GM18526 (cell line): Measurements from ENCODE around the gene RBCK1.

Experiments
- POLR2A ChIP-seq: IDR thresholded peaks from 3 replicates; pipeline ENCODE4 v1.6.1; 2011; ENCODE audit not compliant: insufficient read length; ENCODE audit errors: extremely low read depth

Gene RBCK1

GRCh38 chr20:434661-435419 lies 26.7 kb downstream of the RBCK1 start:
- TF ChIP-seq POLR2A = no peak

- no peak for TF ChIP-seq POLR2A
These were observed 27.5 kb downstream of the RBCK1 start for GRCh38 chr20:435558-435957.

DNA sequence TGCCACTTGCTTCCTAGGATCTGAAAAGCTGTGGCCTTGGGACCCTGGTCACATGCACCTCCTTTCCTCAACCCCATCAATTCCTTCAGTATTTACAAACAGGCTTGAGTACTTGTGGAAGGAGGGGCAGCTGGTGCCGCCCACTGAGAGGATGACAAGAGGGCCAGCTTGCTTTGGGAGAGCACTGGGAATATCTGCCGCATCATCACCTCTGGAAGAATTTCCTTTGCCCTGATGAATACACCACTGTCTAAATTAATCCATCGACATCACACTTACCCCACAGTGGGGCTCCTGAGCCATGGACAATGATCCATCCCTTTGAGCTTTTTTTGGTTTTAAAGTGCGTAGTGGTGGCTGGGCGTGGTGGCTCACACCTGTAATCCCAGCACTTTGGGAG lies 28.4 kb downstream of the RBCK1 start:
- no peak for TF ChIP-seq POLR2A

DNA sequence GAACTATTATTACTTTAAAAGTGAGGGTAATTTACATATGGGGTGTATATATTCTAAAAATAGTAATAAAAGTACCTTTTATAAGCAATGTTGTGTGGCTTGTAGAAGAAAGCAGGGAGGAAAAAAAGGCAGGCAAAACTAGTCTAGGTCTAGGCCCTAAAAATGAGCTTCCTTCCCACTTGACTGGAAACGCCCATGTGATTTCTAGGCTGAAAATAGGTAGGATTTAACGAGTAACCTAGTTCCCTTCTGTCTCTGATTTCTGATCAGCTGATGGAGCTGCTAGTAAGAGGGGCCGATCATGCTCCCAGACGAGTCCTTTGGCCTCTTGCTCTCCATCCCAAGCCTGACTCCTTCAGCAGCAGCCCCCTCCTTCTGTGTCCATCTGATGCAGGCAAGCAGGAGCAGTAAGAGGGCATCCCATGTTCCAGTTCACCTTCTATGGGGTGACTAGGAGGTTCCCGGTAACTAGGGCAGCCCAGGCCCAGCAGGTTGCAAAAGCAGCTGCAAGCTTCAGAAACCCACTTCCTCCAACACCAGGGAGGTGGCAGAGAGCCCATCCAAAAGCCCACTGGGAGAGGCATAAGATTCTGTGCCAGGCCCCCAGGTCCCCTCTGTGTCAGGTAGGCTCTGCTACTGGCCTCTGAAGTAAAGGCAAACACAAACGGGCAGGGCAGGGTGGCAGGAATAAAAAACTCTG lies 29.8 kb downstream of the RBCK1 start:
- no peak for TF ChIP-seq POLR2A

- no peak for TF ChIP-seq POLR2A
These were observed 30.7 kb downstream of the RBCK1 start for GRCh38 chr20:438571-439469.

GRCh38 chr20:440148-440547 lies 32.0 kb downstream of the RBCK1 start:
- TF ChIP-seq POLR2A = no peak

GRCh38 chr20:440636-441035 lies 32.5 kb downstream of the RBCK1 start:
- TF ChIP-seq POLR2A = no peak

GRCh38 chr20:443223-443775 lies 35.2 kb downstream of the RBCK1 start:
- TF ChIP-seq POLR2A = no peak

DNA sequence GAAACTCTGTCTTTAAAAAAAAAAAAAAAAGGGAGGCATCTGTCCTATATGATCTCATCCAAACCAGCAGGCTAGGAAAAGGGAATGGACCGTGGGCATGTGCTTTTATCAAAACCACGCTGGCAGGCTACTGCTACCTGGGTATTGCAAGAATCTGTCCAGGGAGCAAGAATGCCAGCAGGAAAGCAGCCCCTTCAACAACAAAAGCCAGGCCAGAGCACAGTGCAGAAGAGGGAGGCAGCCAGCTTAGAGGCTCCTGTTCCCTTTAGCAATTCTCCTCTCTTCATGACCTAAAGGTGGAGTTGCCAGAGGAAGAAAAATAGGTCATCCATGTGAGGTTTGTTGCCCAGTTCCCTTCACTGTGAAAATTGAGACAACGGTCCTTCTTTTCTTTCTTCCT lies 36.0 kb downstream of the RBCK1 start:
- TF ChIP-seq POLR2A = no peak

- no peak for TF ChIP-seq POLR2A
These were observed 36.8 kb downstream of the RBCK1 start for GRCh38 chr20:444862-445426.

DNA sequence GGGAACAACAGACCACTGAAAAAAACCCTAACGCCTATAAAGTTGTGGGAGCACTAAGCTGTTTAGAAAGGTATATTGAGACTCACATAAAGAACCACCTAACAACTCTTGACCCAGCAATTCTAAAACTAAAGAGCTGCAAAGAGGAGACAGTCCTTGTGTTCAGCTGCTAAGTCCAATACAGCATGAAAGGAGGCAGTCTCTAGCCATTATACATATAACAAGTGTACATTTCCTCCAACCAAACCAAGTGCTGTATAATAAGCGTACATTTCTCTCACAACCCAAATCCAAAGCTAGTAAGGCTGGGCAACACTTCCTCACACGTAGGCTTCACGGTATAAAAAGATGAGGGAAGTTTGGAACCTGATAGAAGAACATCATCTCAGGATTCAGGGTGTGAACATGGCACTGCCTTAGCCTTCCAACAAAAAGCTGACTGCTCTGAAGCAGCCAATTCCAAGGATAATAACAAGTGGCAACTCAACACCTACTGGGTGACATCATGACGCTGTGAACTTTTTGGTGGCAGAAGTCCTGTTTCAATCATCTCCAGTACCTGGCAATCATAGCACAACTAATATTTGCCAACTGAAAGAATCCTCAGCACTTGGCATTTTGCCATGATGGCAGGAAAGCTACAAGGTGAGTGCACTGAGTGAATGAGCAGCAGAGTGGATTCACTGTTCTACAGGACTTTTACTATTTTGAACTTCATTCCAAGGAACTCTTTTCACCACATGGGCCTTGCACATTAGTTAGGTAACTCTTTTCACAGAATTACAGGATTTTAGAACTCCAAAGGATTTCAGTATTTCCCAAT lies 37.6 kb downstream of the RBCK1 start:
- no peak for TF ChIP-seq POLR2A

DNA sequence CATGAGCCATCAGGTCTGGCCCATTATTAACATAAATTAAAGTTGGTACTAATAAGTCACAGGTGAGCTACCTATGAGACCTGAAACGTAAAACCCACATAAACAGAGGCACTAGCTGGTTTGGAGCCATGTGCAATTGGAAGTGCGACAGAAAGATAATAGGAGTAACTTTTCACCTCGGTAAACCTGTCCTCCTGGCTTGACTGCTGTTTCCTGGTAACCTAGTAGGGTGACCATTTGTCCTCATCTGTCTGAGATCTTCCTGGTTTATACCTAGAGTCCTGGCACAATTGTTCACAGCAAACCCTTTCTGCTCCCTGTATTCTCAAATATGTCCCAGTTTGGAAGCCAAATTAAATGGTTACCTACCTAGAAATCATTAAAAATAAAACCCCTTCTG lies 46.9 kb downstream of the RBCK1 start:
- TF ChIP-seq POLR2A = no peak

DNA sequence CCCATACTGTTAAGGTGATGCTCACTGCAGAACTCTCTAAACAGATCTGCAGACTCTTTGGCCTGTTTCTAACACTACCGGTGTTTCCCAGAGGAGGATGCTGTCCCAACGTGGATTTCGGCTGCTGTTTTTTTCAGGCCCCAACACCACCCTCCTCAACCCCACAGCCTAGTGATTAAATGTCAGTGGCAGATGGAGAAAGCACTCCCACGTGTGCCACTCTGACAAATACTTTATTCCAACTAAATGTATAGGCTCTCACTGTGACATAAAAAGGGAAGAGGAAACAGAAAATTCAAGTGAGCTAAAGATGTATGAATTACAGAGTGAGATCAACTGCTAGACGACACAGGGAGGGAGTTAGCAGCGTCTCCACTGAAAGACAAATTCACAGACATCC lies 50.7 kb downstream of the RBCK1 start:
- no peak for TF ChIP-seq POLR2A

GRCh38 chr20:460180-460579 lies 52.1 kb downstream of the RBCK1 start:
- TF ChIP-seq POLR2A = no peak
